ENCODE data around the gene HMCN1. TPM values are rescaled to one million over a fixed set of nuclear protein-coding genes. Genes with fewer than 3 reads are reported as not detected.
"Not testable (repeated sequence)": the region's sequence is repeated elsewhere in the genome, so short reads cannot be mapped to it uniquely, and the experiment has no call there.

The HMCN1 gene
- total RNA-seq, 1 experiment from 2014 or later: under 0.01 TPM

DNA sequence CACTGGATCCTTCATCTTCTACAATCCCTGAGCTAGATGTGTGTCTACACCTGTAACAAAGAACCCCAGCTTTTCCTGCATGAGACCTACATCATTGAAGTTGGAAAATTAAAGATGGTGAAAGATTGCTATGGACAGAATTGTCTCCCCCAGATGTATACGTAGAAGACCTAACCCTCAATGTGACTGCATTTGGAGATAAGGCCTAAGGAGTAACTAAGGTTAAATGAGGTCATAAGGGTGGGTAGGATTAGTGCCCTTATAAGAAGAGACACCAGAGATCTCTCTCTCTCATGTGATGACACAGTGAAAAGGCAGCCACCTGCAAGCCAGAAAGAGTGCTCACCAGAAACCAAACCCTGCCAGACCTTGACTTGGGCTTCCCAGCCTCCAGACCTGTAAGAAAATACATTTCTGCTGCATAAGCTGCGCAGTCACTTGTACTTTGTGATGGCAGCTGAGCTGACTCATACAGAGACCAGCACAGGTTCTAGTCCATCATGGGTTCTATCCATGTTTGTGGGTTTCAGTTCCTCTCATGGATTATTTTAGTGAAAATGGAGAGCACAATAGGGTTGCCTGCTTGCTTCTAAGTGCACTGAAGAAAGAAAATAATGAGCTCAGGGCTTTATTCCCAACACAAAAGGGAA is 460.0 kb downstream of the HMCN1 start:
- no peak for DNase-seq (ENCODE audit: low read depth)

DNA sequence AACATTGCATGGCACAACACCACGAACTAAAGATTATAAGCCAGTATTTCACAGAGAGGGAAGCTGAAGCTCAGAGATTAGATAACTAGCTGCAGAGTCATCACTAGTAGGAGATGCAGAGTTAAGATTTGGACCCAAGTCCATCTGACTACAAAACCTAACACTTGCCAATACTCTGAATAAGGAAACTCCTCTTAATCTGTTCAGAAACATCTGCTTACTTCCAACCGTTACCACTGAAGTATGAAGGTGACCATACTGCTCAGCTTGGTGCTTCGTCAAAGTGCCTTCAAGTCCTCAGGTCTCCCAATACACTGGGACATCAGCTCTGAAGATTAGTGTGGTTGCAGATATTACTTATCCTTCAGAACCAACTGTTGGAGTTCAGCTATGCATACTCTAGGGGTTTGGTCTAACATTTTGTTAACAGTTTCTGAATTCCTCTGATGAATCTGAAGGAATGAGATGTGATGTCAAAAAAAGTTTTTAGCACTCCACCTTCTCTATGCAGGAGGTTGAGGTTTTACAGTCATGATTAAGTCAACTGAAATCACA is 461.3 kb downstream of the HMCN1 start:
- DNase-seq (ENCODE audit: low read depth): no peak

GRCh38 chr1:186202271-186202764 is 468.1 kb downstream of the HMCN1 start:
- no peak for DNase-seq (ENCODE audit: low read depth)

- no peak for DNase-seq (ENCODE audit: low read depth)
Observed at GRCh38 chr1:186202776-186203175, 468.6 kb downstream of the HMCN1 start.

GRCh38 chr1:186206048-186206570 is 471.9 kb downstream of the HMCN1 start:
- DNase-seq (ENCODE audit: low read depth): no peak

DNA sequence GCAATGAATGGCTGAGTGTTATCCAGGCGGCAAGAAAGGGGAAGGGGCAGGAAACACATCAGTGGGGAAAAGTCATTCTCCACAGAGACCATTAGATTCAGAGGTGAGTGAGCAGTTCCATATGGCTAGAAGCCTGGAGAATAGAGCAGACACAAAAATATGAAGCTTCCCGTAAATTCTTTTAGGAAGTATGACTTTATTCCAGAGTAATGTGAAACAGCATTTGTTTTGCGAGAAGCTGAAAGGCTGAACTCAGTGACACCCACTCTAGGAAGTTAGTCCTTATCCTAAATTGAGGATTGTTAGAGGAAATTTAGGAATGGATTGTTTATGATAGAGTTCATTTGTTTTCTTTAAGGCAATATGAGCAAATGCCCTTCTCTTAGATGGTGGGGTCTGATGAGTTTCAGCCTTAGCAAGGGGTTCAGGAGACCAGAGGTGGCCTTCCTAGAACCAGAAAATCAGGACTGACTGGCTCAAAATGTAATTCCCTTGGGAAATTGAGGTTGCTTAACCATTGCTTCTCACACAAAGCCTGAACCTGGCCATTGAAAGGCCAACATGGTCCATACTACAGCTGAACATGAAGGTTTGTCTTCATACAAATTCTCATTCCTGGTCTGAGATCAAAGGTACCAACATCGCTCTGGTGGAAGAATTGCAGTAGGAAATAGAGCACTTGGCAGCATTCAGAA is 473.3 kb downstream of the HMCN1 start:
- DNase-seq (ENCODE audit: low read depth): no peak

DNA sequence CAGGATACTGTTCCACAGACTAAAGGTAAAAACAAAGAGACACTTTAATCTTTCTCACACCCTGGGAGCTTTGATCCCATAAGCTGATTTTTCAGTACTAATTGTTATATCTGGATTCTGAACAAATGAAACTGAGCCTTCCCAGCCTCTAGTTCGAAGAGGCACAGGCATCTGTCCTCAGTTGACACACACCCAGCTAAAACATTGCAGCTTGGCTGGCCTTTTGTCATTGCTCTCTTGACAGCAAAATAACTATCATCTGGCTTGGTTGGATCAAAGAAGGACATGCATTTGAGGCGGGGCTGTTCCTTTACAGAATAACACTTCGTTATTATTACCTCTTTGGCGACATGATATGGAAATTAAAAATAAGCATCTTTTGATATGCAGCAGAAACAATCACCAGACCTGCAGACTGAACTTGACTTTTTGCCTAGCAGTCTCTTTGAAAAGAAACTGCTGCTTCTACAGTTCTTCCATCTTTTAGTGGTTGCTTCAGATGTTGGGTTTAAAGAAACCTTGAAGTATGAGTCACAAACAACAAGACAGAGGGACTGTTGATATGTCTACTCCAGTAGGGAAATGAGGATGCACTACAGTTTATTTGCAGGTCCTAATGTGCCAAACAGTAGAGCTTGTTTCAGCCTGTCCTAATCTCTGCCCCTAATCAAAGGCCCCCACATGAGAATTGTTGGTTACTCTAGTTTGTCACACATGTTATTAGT is 474.4 kb downstream of the HMCN1 start:
- no peak for DNase-seq (ENCODE audit: low read depth)

DNA sequence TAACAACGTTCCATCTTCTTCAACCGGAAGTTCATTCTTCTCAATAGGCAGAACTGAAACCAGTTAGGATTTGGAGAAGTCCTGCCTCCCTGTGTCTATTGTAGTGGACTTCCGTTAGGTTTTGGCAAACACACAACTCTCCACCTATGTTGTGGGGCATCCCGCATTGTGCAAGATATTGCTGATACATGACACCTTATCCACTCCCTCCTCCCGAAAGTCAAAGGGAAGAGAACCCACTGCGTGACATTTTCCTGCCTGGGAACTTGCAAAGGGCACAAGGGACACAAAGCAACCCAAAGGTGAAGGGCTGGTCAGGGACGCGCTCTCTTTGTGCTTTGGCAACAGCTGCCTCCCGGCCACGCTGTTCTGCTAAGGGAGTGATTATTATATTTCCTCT is 476.1 kb downstream of the HMCN1 start:
- DNase-seq (ENCODE audit: low read depth): no peak

- DNase-seq (ENCODE audit: low read depth): not testable (repeated sequence)
Observed at GRCh38 chr1:186211583-186211982, 477.4 kb downstream of the HMCN1 start.

- peak; percentile 79 for DNase-seq (ENCODE audit: low read depth)
Observed at GRCh38 chr1:186212568-186213224, 478.5 kb downstream of the HMCN1 start.

- DNase-seq (ENCODE audit: low read depth): no peak
Observed at GRCh38 chr1:186213225-186213607, 479.0 kb downstream of the HMCN1 start.

GRCh38 chr1:186214791-186215190 is 480.6 kb downstream of the HMCN1 start:
- DNase-seq (ENCODE audit: low read depth): no peak

- DNase-seq (ENCODE audit: low read depth): no peak
Observed at GRCh38 chr1:186215636-186216035, 481.4 kb downstream of the HMCN1 start.

DNA sequence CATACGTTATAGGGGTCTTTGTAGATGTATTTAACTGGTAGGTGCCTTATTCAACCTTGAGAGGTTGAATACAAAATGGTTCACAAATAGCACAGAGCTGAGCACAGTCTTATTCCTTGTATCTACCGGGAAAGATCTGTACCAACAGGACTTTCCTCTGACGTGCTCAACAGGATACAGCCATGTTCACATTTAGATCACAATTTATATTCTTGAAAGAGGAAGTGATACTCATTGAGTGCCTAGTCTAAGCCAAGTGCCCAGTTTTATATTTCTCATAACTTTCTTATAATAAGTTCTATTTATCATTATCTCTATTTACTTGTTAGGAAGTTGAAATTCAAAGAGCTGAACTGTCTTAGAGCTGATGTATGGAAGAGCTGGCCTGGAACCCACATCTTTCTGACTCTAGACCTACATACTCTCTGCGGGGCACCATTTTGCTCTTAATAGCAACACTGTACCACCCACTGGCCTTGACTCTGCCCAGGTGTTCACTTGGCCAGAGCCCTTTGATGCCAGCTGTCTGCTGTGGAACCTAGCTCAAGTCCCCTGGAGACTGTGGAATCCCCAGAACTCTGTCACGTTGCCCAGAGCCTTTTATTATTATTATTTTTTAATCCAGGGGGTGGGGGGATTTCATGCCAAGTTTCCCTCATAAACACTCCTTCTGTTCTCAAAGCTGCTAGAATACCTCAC is 484.6 kb downstream of the HMCN1 start:
- DNase-seq (ENCODE audit: low read depth): no peak

- DNase-seq (ENCODE audit: low read depth): no peak
Observed at GRCh38 chr1:186220067-186220466, 485.9 kb downstream of the HMCN1 start.

GRCh38 chr1:186220911-186221310 is 486.7 kb downstream of the HMCN1 start:
- DNase-seq (ENCODE audit: low read depth): no peak

- no peak for DNase-seq (ENCODE audit: low read depth)
Observed at GRCh38 chr1:186225096-186225495, 490.9 kb downstream of the HMCN1 start.

DNA sequence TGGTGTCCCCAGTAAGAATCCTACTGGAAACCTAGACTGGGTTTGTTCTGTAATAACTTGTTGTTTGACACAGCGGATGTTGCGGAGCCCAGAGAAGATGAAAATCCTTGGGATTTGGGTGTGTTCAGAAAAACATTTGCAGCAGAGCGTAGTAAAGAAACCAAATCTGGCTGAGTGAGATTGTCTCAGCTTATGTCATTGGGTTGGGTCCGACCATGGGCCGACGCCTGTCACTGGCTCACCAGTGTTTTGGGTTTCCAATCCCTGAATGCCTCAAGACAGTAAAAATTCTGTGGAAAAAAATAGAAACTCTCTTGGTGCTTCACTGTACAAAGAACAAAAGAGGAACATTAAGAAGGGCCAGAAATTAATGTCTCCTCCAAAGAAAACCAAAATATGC is 494.6 kb downstream of the HMCN1 start:
- no peak for DNase-seq (ENCODE audit: low read depth)

- DNase-seq (ENCODE audit: low read depth): no peak
Observed at GRCh38 chr1:186231861-186232436, 497.8 kb downstream of the HMCN1 start.

- no peak for DNase-seq (ENCODE audit: low read depth)
Observed at GRCh38 chr1:186234976-186235686, 500.9 kb downstream of the HMCN1 start.

All from LHCN-M2 (cell line).